ENCODE results near the gene EIPR1. TPM values are rescaled to one million over a fixed set of nuclear protein-coding genes. Genes with fewer than 3 reads are reported as not detected.

EIPR1 gene
- total and polyA plus RNA-seq, 2 of the 13 experiments (the other 11 are each of a cell fraction or from before 2014, with no cell fraction given), result 70.0 to 96.3 TPM

DNA sequence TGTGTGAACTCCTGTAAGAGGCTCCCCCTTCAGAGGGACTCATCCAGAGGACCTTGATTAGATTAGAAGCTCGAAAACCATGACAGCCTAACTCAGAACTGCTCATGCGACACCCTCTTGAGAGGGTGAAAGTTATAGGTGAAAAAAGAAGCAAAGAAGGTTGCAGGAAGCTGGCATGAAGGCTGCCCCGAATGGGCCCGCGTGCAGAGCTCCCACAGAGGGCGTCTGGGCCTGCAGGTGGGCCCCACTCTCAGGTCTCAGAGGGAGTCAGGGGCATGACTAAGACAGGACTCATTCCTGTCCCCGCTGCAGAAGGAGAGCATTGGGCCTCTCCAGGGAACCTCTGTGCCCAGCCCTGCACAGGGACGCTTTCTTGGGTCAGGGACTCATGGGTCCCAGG is 235.4 kb downstream of the EIPR1 start:
- no peaks in the 10 kb centered on the region for H3K9me3 ChIP-seq (ENCODE audit: low read length)
- in situ Hi-C loops (cut with HindIII; ENCODE audit: extremely low pct_ligation_motif_present, low pct_unique_long_range_greater_than_20kb) (no loop called here), intact Hi-C loops (cut with micrococcal nuclease; ENCODE audit: unreplicated experiment) (no loop called here)
- H3K9ac ChIP-seq (ENCODE audit: insufficient read depth, low read depth, low read length), result no peak overlapping the region
- CTCF ChIA-PET (ENCODE audit: low intra/inter-chr PET ratio, low total read pairs), result no interaction called here
- no peak overlapping the region for H3K4me2 ChIP-seq (ENCODE audit: low read depth, low read length)
- no peak for FAIRE-seq
- no peak overlapping the region for H2AFZ ChIP-seq (ENCODE audit: low read length)
- no peak overlapping the region for H3K27ac ChIP-seq (ENCODE audit: extremely low read length, insufficient read depth, low read length)
- POLR2A ChIA-PET, result no interaction called here
- no peak overlapping the region for H3K4me3 ChIP-seq (replicated peaks in 1 of 3; ENCODE audit: insufficient read depth in 1 of 3, low read depth in 2 of 3, low read length in 3 of 3)
- no peaks in the 10 kb centered on the region for H3K4me1 ChIP-seq (ENCODE audit: insufficient read depth, low read length)
- no peaks in the 10 kb centered on the region for H3K79me2 ChIP-seq (ENCODE audit: insufficient read depth, low read length)
- no peak for DNase-seq (ENCODE audit: low spot score)
- no peaks in the 10 kb centered on the region for H3K27me3 ChIP-seq (ENCODE audit: control insufficient read depth in 1 of 2, insufficient read depth in 2 of 2, low read length in 2 of 2)
- TF ChIP-seq, protein P1, sequence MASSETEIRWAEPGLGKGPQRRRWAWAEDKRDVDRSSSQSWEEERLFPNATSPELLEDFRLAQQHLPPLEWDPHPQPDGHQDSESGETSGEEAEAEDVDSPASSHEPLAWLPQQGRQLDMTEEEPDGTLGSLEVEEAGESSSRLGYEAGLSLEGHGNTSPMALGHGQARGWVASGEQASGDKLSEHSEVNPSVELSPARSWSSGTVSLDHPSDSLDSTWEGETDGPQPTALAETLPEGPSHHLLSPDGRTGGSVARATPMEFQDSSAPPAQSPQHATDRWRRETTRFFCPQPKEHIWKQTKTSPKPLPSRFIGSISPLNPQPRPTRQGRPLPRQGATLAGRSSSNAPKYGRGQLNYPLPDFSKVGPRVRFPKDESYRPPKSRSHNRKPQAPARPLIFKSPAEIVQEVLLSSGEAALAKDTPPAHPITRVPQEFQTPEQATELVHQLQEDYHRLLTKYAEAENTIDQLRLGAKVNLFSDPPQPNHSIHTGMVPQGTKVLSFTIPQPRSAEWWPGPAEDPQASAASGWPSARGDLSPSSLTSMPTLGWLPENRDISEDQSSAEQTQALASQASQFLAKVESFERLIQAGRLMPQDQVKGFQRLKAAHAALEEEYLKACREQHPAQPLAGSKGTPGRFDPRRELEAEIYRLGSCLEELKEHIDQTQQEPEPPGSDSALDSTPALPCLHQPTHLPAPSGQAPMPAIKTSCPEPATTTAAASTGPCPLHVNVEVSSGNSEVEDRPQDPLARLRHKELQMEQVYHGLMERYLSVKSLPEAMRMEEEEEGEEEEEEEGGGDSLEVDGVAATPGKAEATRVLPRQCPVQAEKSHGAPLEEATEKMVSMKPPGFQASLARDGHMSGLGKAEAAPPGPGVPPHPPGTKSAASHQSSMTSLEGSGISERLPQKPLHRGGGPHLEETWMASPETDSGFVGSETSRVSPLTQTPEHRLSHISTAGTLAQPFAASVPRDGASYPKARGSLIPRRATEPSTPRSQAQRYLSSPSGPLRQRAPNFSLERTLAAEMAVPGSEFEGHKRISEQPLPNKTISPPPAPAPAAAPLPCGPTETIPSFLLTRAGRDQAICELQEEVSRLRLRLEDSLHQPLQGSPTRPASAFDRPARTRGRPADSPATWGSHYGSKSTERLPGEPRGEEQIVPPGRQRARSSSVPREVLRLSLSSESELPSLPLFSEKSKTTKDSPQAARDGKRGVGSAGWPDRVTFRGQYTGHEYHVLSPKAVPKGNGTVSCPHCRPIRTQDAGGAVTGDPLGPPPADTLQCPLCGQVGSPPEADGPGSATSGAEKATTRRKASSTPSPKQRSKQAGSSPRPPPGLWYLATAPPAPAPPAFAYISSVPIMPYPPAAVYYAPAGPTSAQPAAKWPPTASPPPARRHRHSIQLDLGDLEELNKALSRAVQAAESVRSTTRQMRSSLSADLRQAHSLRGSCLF (CRISPR knock-in tag; IDR thresholded peaks at IDR 0.05; ENCODE audit: borderline replicate concordance), result no peak
- TF ChIP-seq MED1 (CRISPR knock-in tag; IDR thresholded peaks at IDR 0.05) (no peak), NFIB (CRISPR knock-in tag; IDR thresholded peaks at IDR 0.05; ENCODE audit: borderline replicate concordance) (no peak), ZNF432 (CRISPR knock-in tag; IDR thresholded peaks at IDR 0.05; ENCODE audit: borderline replicate concordance) (no peak), ZNF34 (CRISPR knock-in tag; IDR thresholded peaks at IDR 0.05; ENCODE audit: borderline replicate concordance) (no peak), FOXA3 (CRISPR knock-in tag; IDR thresholded peaks at IDR 0.05) (no peak), U2AF2 (IDR thresholded peaks at IDR 0.05; ENCODE audit: low read depth, low read length) (no peak), BRCA1 (CRISPR knock-in tag; IDR thresholded peaks at IDR 0.05) (no peak)
- TF ChIP-seq, protein P2, sequence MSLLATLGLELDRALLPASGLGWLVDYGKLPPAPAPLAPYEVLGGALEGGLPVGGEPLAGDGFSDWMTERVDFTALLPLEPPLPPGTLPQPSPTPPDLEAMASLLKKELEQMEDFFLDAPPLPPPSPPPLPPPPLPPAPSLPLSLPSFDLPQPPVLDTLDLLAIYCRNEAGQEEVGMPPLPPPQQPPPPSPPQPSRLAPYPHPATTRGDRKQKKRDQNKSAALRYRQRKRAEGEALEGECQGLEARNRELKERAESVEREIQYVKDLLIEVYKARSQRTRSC (CRISPR knock-in tag; IDR thresholded peaks at IDR 0.05; ENCODE audit: low read depth), result no peak
- TF ChIP-seq, protein P3, sequence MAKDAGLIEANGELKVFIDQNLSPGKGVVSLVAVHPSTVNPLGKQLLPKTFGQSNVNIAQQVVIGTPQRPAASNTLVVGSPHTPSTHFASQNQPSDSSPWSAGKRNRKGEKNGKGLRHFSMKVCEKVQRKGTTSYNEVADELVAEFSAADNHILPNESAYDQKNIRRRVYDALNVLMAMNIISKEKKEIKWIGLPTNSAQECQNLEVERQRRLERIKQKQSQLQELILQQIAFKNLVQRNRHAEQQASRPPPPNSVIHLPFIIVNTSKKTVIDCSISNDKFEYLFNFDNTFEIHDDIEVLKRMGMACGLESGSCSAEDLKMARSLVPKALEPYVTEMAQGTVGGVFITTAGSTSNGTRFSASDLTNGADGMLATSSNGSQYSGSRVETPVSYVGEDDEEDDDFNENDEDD (CRISPR knock-in tag; IDR thresholded peaks at IDR 0.05; ENCODE audit: borderline replicate concordance), result no peak
- no peak for ATAC-seq
- no peaks in the 10 kb centered on the region for H4K20me1 ChIP-seq (ENCODE audit: insufficient read depth, low read length)
- H3K36me3 ChIP-seq (replicated peaks in 1 of 2; ENCODE audit: control insufficient read depth in 1 of 2, insufficient read depth in 2 of 2, low read length in 2 of 2), result no peaks in the 10 kb centered on the region
- BruUV-seq (replicated peaks), result no TSS peak
- WGBS (ENCODE audit: low lambda C conversion rate), result 82% methylated on average over 8 of the region's 8 CpGs

Data from HepG2 (cell line).